ENCODE measurements around the gene NHSL2. TPM values are rescaled to one million over a fixed set of nuclear protein-coding genes. Genes with fewer than 3 reads are reported as not detected.
A peak's percentile ranks its signal among the peaks of the same experiment; 100 is the strongest.
"Not testable (repeated sequence)": the region's sequence is repeated elsewhere in the genome, so short reads cannot be mapped to it uniquely, and the experiment has no call there.

The NHSL2 gene
- total RNA-seq, 8 experiments from 2014 or later = 0.13 to 5.0 (median 1.3) TPM

DNA sequence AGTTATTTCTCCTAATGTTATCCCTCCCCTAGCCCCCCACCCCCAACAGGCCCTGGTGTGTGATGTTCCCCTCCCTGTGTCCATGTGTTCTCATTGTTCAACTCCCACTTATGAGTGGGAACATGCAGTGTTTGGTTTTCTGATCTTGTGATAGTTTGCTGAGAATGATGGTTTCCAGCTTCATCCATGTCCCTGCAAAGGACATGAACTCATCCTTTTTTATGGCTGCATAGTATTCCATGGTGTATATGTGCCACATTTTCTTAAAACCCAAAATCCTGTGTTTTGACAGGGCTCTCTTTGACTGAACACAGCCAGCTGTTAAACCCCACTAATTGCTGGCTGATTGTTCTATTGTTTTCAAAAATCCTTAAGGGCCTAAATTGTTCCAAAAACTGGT, 53.5 kb downstream of the NHSL2 start:
- H3K4me3 ChIP-seq; H3K4me1 ChIP-seq (replicated peaks in 1 of 2); H3K27ac ChIP-seq; ATAC-seq (replicated peaks in 6 of 8); in situ Hi-C loops (cut with MboI; ENCODE audit: low pct_unique_long_range_greater_than_20kb in 2 of 9, low sequenced_read_pairs in 9 of 9, unreplicated experiment in 9 of 9): not testable (repeated sequence)

DNA sequence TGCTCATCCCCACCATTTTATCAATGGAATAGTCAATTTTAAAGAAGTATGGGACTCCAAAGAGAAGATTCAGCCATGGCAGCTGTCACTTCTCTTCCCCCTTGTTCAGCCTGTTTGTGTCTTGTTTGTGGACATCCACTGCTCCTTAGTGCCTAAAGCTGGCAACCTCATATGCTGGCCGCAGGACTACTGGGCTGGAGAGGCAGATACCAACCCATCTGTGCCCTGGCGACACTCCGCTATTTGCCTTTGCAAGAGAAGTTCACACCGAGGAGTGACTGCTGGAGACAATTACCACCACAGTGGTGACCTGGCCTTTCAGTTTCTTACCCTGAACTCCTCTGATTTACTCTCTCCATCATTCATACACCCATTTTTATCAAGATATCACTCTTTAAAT, 64.3 kb downstream of the NHSL2 start:
- H3K27ac ChIP-seq = no peak overlapping the region
- in situ Hi-C loops (cut with MboI; ENCODE audit: low pct_unique_long_range_greater_than_20kb in 2 of 9, low sequenced_read_pairs in 9 of 9, unreplicated experiment in 9 of 9) = no loop called here
- H3K4me1 ChIP-seq (replicated peaks in 1 of 2) = no peaks in the 10 kb centered on the region
- ATAC-seq (replicated peaks in 6 of 8) = no peak
- no peak overlapping the region for H3K4me3 ChIP-seq
- WGBS, 10 experiments = 60 to 83% (median 71%) methylated on average over 1 to 4 of the region's 4 CpGs; no CpG with 5 or more reads in 7 of the 10 experiments

DNA sequence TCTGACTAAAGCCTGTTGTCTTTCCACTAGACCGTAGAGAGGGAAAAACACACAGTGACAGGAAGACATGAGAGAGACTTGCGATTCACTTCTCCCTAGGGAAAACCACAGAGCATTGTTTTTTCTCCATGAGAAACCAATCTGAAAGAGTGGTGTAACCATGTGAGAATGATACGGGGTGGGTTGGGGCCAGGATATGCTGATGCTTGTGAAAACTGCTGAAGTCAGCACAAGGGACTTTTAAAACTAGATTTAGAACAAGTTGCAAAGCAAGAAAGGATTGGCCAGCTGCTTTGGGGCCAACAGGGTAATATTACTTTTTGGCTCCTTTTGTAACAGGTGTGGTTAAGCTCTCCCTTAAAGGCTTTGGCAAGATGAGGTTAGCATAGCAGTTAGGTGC, 66.1 kb downstream of the NHSL2 start:
- Histone ChIP-seq H3K27ac (no peak overlapping the region), H3K4me3 (no peak overlapping the region), H3K4me1 (replicated peaks in 1 of 2) (no peaks in the 10 kb centered on the region)
- peak in 2 of 8 experiments; percentile 27 to 35 for ATAC-seq (replicated peaks in 6 of 8)
- in situ Hi-C loops (cut with MboI; ENCODE audit: low pct_unique_long_range_greater_than_20kb in 2 of 9, low sequenced_read_pairs in 9 of 9, unreplicated experiment in 9 of 9) = no loop called here
- WGBS, 10 experiments = 0 to 14% (median 0%) methylated on average over 1 of the region's 3 CpGs; no CpG with 5 or more reads in 7 of the 10 experiments

DNA sequence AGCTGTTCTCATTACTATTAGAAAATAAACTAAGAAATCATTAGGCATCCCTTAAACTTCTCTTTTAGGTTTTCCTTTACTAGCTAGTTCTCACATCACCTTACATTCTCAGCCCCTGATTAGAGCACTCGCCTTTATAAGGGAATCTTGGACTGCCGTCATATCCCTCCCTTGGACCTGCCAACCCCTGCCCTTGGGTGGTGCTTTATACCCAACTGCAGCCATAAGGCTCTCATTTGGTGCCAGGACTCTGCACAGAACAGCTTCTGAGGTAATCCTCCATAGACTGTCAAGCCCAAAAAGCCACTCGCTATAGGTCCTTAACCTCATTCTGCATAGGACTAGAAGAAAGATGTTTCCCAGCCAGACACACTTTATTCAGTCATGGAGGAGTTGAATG, 67.5 kb downstream of the NHSL2 start:
- H3K4me1 ChIP-seq (replicated peaks in 1 of 2) = no peaks in the 10 kb centered on the region
- ATAC-seq (replicated peaks in 6 of 8) = no peak
- in situ Hi-C loops (cut with MboI; ENCODE audit: low pct_unique_long_range_greater_than_20kb in 2 of 9, low sequenced_read_pairs in 9 of 9, unreplicated experiment in 9 of 9) = no loop called here
- no peak overlapping the region for H3K4me3 ChIP-seq
- no peak overlapping the region for H3K27ac ChIP-seq
- no CpG with 5 or more reads among the region's 3 CpGs for WGBS, 10 experiments

DNA sequence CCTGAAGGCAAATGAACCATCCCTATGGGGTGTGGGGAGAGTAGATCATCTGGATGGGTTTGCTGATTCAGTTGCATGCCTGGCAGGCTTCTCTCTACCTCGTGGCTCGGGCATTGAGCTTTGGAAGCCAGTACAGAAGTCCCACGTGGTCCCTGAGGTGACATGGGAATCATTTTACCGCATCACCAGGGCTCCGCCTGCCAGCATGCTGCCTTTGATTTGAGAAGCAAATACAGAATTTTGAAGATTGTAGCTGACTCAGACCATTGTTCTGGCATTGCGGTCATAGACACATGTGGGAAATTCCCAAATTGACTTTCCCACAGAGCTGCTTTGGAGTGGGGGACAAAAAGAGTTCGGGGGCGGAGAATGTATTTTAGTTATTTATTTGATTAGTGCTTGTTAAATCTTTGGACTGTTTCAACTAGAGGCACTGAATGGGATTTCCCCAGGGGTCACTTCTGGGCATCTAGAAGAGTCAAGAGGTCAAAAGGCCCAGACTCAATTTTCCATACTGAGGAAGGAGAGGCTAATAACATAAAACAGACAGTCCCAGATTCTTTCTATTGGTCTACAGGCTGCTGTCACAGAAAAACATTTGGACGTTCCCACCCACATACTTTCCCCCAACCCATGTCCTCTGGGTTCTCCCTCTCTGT, 79.3 kb downstream of the NHSL2 start:
- 0 to 24% (median 10%) methylated on average over 1 to 4 of the region's 9 CpGs; no CpG with 5 or more reads in 7 of the 10 experiments for WGBS, 10 experiments
- peak in 5 of 8 experiments; percentile 34 to 86 (median 51) for ATAC-seq (replicated peaks in 6 of 8)
- peaks cover 0 to 11% of the 10 kb centered on the region in 2 donors for H3K4me1 ChIP-seq (replicated peaks in 1 of 2)
- in situ Hi-C loops (cut with MboI; ENCODE audit: low pct_unique_long_range_greater_than_20kb in 2 of 9, low sequenced_read_pairs in 9 of 9, unreplicated experiment in 9 of 9) = no loop called here
- H3K4me3 ChIP-seq = no peak overlapping the region
- no peak overlapping the region for H3K27ac ChIP-seq

DNA sequence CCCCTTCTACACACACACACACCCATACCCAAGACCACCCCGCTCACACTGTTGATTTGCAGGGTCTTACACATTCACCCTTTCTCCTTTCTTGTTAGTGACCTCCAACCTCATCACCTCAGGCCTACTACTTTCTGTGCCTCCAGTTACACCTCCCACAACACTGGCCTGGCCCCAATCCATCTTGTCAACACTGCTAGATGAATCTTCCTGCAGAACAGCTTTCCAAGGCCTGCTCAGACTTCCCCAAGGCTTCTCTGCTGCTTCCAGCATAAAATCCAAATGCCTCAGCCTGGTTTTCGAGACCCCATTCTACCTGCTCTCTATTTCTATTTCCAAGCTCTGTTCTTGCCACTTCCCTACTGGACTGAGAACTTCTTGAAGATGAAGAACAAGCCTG, 79.9 kb downstream of the NHSL2 start:
- no peak overlapping the region for H3K4me3 ChIP-seq
- H3K27ac ChIP-seq = no peak overlapping the region
- peaks cover 0 to 13% of the 10 kb centered on the region in 2 donors for H3K4me1 ChIP-seq (replicated peaks in 1 of 2)
- WGBS, 10 experiments = 50% methylated on average over 1 of the region's 2 CpGs; no CpG with 5 or more reads in 9 of the 10 experiments
- in situ Hi-C loops (cut with MboI; ENCODE audit: low pct_unique_long_range_greater_than_20kb in 2 of 9, low sequenced_read_pairs in 9 of 9, unreplicated experiment in 9 of 9) = no loop called here
- no peak for ATAC-seq (replicated peaks in 6 of 8)

DNA sequence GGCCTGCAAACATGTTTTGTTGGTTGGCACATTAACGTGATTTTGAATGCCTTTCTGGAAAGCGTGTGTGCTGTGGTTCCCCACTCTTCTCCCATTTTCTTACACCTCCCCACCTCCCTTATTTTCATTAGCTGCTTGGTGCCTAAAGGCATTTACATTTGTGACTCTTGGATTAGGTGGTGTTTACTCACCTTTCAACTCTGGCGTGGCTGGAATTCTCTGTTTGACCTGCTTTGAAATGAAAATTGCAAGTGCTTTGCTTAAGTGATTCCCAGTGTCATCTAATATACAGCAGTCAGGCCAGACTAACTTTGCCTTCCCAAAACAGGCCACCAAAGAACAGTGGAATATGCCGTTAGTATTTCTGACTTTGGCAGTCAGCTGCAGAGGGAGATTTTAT, 80.5 kb downstream of the NHSL2 start:
- ATAC-seq (replicated peaks in 6 of 8) = no peak
- H3K4me1 ChIP-seq (replicated peaks in 1 of 2) = peaks cover 0 to 13% of the 10 kb centered on the region in 2 donors
- WGBS, 10 experiments = 0 to 67% (median 27%) methylated on average over 1 to 3 of the region's 4 CpGs; no CpG with 5 or more reads in 6 of the 10 experiments
- in situ Hi-C loops (cut with MboI; ENCODE audit: low pct_unique_long_range_greater_than_20kb in 2 of 9, low sequenced_read_pairs in 9 of 9, unreplicated experiment in 9 of 9) = no loop called here
- no peak overlapping the region for H3K4me3 ChIP-seq
- H3K27ac ChIP-seq = no peak overlapping the region

DNA sequence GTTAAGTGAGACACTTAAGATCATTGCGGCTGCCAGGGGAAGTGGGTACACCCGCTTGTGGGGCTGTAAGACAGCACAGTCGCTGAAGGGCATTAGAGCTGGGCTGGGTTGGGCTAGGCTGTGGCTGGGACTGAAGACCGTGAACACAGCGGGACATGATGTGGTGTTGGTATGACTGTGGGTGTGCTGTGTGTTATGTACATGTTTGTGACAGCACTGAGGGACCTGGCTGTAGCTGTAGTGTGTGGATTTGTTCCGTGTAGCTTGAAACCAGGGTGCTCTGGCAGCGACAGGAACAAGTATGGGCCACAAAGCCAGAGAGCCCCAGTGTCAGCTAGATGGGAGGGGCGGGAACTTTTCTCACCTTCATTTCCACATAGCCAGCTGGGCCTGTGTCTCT, 82.1 kb downstream of the NHSL2 start:
- WGBS, 10 experiments = 38 to 90% (median 69%) methylated on average over 3 to 5 of the region's 8 CpGs; no CpG with 5 or more reads in 7 of the 10 experiments
- in situ Hi-C loops (cut with MboI; ENCODE audit: low pct_unique_long_range_greater_than_20kb in 2 of 9, low sequenced_read_pairs in 9 of 9, unreplicated experiment in 9 of 9) = no loop called here
- Histone ChIP-seq H3K27ac (peak overlapping the region in 1 of 2 donors; percentile 33), H3K4me3 (no peak overlapping the region), H3K4me1 (replicated peaks in 1 of 2) (peaks cover 0 to 13% of the 10 kb centered on the region in 2 donors)
- peak in 3 of 8 experiments; percentile 33 to 63 (median 35) for ATAC-seq (replicated peaks in 6 of 8)

DNA sequence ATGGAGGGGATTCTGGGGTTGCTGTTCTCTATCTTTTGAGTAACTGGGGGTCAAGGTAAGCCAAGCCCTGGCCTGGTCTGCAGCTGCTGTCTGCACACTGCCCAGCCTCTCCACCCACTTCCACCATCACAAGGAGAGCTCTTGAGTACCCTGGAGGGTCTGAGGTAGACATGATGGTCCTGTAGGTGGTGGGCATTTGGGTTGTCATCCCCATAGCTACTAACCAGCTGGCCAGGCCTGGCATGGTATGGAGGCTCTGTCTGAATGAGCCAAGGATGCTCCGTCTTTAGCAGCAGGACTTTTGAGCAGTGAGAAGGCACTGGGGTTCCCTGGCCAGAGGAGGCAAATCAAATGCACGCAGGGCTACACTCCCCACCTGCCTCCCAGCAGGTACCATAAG, 82.7 kb downstream of the NHSL2 start:
- no peak for ATAC-seq (replicated peaks in 6 of 8)
- Histone ChIP-seq H3K4me1 (replicated peaks in 1 of 2) (peaks cover 0 to 13% of the 10 kb centered on the region in 2 donors), H3K4me3 (no peak overlapping the region), H3K27ac (no peak overlapping the region)
- WGBS, 10 experiments = 67% methylated on average over 1 of the region's 2 CpGs; no CpG with 5 or more reads in 9 of the 10 experiments
- in situ Hi-C loops (cut with MboI; ENCODE audit: low pct_unique_long_range_greater_than_20kb in 2 of 9, low sequenced_read_pairs in 9 of 9, unreplicated experiment in 9 of 9) = no loop called here

DNA sequence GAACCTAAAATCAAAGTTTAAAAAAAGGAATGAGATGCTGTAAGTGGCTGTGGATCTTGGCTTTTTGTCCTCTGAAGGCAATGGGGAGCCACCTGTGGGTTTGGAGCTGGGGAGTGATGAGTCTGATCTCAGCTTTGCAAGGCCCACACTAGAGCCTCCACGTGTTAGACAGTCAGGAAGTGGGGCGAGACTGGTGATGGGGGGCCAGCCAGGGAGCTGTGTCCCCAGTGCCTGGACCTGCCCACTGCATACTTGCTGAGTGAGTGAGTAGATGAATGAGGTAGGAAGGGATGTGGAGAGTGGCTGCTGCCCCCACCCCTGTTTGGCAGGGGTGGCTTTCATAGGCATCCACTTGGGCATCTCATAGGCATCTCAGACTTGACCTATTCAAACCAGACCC, 84.0 kb downstream of the NHSL2 start:
- Histone ChIP-seq H3K27ac (no peak overlapping the region), H3K4me3 (no peak overlapping the region), H3K4me1 (replicated peaks in 1 of 2) (peaks cover 0 to 13% of the 10 kb centered on the region in 2 donors)
- in situ Hi-C loops (cut with MboI; ENCODE audit: low pct_unique_long_range_greater_than_20kb in 2 of 9, low sequenced_read_pairs in 9 of 9, unreplicated experiment in 9 of 9) = no loop called here
- no peak for ATAC-seq (replicated peaks in 6 of 8)
- no CpG with 5 or more reads among the region's 2 CpGs for WGBS, 10 experiments

DNA sequence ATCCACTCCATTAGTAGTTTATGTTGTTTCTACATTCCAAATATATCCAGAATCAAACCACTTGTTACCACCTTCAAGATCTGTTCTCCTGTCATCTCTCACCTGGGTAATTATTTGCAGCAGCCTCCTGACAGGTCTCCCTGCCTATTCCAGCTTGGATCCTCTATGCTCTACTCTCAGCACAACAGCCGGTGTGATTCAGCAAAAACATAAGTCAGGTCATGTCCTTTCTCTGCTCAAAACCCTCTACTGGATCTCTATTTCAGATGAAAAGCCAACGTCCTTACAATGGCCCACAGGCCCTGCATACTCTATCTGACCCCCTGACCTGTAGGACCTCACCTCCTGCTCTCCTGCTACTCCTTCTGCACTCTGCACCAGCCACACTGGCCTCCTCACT, 84.5 kb downstream of the NHSL2 start:
- in situ Hi-C loops (cut with MboI; ENCODE audit: low pct_unique_long_range_greater_than_20kb in 2 of 9, low sequenced_read_pairs in 9 of 9, unreplicated experiment in 9 of 9) = no loop called here
- whole genome bisulfite sequencing, 10 experiments = 0 to 40% (median 28%) methylated on average over 1 of the region's 2 CpGs; no CpG with 5 or more reads in 6 of the 10 experiments

DNA sequence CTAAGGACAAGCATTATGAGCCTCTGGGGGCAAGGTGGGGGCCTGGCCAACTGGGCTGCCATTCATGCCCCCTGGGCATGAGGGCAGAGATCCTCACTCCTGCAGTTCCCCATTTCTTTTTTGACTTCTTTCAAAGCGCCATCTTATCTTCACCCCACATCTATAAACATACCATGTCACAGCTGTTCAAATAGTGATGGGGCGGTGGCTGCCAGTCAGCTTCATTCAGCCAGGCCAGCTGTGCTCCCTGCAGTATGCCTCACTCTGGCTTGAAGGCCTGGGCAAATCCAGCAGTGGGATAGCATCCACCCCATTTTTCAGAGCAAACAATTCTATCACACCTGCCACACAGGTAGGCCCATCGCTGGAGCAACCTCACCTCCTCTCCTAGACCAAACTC, 85.5 kb downstream of the NHSL2 start:
- Histone ChIP-seq H3K4me3 (no peak overlapping the region), H3K4me1 (replicated peaks in 1 of 2) (peaks cover 0 to 13% of the 10 kb centered on the region in 2 donors), H3K27ac (no peak overlapping the region)
- peak in 2 of 8 experiments; percentile 14 to 85 for ATAC-seq (replicated peaks in 6 of 8)
- 53% methylated on average over 3 of the region's 3 CpGs; no CpG with 5 or more reads in 9 of the 10 experiments for WGBS, 10 experiments
- in situ Hi-C loops (cut with MboI; ENCODE audit: low pct_unique_long_range_greater_than_20kb in 2 of 9, low sequenced_read_pairs in 9 of 9, unreplicated experiment in 9 of 9) = no loop called here

More for the DNA sequence above, 84.5 kb downstream of the NHSL2 start:
- Histone ChIP-seq H3K27ac (no peak overlapping the region), H3K4me3 (no peak overlapping the region), H3K4me1 (replicated peaks in 1 of 2) (peaks cover 0 to 13% of the 10 kb centered on the region in 2 donors)
- no peak for ATAC-seq (replicated peaks in 6 of 8)

DNA sequence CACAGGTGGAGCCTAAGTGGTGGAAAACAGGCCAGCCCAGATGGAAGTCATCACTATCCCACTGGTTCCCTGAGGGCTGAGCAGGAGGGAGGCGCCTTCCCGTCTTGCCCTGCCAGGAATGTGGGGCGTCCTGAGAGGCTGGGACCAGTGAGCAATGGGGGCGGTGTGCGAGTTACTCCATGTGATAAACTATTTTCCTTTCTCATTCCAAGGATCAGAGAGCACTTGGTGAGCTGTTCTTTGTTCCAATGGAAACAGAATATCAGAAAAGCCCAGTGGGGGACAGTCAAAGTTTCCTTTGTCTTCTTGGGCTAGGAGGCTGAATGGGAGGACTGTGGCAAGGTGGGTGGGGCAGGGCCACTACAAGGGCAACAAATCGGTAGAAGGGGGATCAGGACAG, 86.2 kb downstream of the NHSL2 start:
- 11% methylated on average over 6 of the region's 6 CpGs; no CpG with 5 or more reads in 9 of the 10 experiments for WGBS, 10 experiments
- no peak overlapping the region for H3K4me3 ChIP-seq
- in situ Hi-C loops (cut with MboI; ENCODE audit: low pct_unique_long_range_greater_than_20kb in 2 of 9, low sequenced_read_pairs in 9 of 9, unreplicated experiment in 9 of 9) = no loop called here
- peak in 4 of 8 experiments; percentile 3 to 83 (median 58) for ATAC-seq (replicated peaks in 6 of 8)
- H3K4me1 ChIP-seq (replicated peaks in 1 of 2) = peaks cover 0 to 13% of the 10 kb centered on the region in 2 donors
- H3K27ac ChIP-seq = peak overlapping the region in 1 of 2 donors; percentile 33

DNA sequence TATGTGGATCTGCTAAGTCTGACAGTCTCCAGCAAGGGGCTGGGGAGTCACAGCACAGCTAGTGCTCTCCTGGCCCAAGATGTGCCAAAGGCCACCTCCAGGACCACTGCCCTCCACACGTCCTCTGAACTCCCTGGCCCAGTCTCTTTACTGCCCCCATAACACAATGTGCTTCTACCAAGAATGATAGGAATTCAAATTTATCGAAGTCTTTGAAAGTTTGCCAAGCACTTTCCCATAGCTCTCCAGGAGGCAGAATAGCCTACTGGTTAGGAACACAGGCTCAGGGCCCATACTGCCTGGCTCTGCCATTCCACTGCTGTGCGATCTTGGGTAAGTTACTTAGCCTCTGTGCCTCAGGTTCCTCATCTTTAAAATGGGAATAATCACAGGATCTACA, 86.7 kb downstream of the NHSL2 start:
- H3K4me3 ChIP-seq = no peak overlapping the region
- peak overlapping the region in 1 of 2 donors; percentile 33 for H3K27ac ChIP-seq
- ATAC-seq (replicated peaks in 6 of 8) = no peak
- in situ Hi-C loops (cut with MboI; ENCODE audit: low pct_unique_long_range_greater_than_20kb in 2 of 9, low sequenced_read_pairs in 9 of 9, unreplicated experiment in 9 of 9) = no loop called here
- H3K4me1 ChIP-seq (replicated peaks in 1 of 2) = peaks cover 0 to 10% of the 10 kb centered on the region in 2 donors
- WGBS, 10 experiments = 25 to 49% methylated on average over 2 of the region's 3 CpGs; no CpG with 5 or more reads in 8 of the 10 experiments

Data from motor neuron (in vitro differentiated cells).